ENCODE results near the gene ZNF219.

- no peak for TF ChIP-seq GATA2 (IDR thresholded peaks at IDR 0.05; ENCODE audit: low read depth, low read length)
- TF ChIP-seq GATA3 (IDR thresholded peaks at IDR 0.05; ENCODE audit: low read depth, low read length), result no peak
Observed at GRCh38 chr14:21055432-21056117, 42.9 kb downstream of the ZNF219 start.

Data from SH-SY5Y (cell line).